Embryonic facial prominence (tissue), 1 donor: ENCODE results near the gene GABRB1.

Source experiments
- DNase-seq: peaks from one replicate; pipeline ENCODE4 v3.0.0-alpha.2; 2016; ENCODE audit errors: extremely low spot score

Gene GABRB1

DNA sequence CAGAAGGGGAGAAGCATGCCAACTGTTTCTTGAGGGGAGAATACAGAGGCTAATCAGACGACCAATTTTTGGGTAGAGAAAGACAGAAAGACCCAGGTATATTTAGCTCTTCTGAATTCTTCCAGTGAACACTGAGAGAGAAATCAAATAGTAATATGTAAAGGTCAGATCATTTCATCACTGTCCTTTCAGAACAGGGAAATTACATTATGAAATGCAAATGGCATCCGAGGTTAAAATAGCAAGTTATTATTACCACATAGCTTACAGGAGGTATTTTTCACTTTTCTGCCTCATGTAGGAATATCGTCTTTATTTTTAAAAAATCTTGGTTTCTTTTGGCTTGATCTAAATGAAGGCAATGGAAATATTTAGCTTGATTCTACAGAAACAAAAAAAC lies 18.0 kb downstream of the GABRB1 start:
- DNase-seq = no peak

DNA sequence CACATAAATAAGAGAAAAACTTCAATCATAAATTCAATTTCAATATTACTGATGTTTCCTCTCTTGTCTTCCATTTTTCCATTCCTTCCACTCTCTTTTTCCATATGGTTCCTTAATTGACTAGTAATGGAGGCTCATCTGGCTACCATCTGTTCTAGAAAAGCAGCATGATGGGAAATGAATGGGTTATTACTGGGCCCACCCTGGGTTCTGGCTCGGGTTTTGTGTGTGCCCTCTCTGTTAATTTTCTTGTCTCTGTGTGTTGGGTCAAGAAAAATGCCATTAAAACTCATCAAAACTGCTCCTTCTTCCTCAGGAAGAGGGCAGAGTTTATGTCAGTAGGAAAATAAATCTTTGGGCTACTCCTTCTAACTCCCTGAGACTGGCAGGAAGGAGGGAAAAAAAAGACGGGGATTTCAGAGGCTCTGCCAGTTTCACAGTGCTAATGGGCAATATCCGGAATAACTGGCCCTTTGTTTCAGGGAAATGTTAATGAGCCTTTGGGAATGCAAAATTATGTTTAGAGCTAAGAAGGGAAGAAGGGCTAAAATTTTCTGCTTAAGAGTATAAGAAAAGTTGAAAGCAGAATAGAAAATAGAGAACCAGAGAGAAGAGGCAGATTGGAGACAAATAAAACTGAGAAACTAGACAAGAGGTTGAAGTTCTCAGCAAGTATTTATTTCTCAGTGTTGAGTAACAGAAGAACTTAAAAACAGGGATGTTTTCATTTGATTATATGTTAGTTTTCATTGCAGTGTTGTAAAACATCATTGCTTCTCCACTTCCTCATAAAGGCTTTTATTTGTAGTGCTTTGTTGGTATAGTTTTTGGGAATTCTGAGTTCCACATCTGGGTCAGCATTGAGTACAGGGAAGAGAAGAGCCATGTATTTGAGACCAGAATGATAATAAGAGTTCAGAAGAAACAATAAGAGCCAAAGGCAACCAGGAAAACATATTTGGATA lies 19.7 kb downstream of the GABRB1 start:
- DNase-seq = no peak

DNA sequence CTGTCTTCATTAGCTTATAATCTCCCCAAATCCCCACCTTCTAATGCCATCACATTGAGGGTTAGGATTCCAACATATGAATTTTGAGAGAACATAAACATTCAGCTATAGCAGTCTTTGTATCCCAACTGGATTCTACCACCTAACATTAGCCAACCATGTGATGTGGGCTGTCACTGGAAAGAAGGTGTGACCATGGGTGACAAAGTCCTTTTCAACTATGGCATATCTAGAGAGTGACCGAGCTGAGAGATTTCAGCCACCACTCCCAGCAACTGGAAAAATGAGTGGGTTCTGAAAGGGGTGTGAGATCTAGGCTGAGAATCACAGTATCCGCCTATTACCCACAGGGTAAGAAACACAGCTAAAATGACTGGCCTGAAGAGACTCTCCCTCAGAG lies 22.1 kb downstream of the GABRB1 start:
- DNase-seq = no peak

DNA sequence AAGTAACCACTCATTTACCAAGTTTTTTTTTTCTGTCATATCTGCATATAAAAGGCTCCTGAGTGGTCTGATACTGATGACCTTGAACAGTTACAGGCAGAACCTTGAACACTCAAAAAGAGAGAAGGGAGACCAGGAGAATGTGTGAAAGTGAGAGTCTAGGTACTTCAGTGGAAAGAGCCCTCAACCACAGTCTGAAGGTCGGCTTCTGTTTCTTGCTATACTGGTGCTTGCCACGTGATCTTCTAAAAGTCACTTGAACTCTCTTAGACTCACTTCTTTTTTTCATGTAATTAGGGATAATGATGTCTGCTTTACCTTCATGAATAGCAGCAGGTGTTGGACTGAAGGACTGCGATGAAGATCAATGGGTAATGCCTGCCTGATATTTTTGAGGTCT lies 22.8 kb downstream of the GABRB1 start:
- DNase-seq = no peak

DNA sequence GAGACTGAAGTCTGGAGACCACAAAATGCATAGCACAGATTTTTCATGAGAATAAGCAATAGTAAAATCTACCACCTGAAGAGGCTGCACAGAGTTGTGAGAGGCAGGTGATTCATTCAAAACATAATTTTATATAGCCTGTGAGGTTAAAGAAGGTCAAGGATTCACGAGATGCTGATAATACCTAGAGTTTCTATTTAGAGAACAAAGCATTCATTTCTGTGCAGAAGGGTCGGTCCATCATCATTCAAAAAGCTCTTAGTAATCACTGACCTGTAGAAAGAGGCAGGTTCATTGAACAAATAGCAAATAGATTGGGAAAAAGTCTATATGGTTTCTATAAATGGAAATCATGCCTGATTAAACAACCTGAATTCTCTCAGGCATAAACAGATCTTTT lies 26.6 kb downstream of the GABRB1 start:
- DNase-seq = no peak

DNA sequence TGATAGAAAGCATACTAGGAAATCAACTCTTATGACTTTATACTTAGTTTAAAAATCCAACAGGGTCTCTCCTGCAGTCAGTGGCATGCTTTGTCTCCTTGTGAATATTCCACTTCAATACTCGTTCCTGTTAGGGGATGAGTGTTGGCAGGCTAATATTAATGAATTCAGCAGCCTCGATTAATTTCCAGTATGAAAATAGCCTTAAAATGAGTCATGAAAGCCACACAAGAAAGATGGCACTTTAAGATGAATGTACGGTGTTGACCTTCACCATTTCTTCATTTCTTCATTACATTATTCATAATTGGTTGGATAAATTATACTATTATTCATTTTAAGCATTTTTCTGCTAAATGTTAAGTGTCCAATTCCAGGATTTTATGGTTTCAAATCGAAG lies 29.2 kb downstream of the GABRB1 start:
- no peak for DNase-seq

DNA sequence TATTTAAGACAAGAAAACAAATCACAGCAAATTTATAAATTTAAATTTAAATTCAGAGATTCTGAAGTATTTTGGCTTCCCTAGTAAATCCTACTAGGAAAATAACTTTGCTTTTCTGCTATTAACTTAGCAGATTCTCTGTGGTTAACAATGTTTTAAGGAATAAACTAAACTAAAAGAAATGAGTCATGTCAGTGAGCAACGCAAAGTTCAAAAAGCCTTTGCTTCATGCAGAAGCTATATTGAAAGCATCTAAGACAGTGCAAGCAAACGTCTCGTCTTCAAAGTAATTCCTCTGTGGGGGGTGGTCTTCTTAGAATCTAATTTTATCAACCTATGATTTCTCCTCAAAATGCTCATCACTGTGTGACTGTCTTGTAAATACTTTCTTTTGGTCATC lies 30.1 kb downstream of the GABRB1 start:
- no peak for DNase-seq

DNA sequence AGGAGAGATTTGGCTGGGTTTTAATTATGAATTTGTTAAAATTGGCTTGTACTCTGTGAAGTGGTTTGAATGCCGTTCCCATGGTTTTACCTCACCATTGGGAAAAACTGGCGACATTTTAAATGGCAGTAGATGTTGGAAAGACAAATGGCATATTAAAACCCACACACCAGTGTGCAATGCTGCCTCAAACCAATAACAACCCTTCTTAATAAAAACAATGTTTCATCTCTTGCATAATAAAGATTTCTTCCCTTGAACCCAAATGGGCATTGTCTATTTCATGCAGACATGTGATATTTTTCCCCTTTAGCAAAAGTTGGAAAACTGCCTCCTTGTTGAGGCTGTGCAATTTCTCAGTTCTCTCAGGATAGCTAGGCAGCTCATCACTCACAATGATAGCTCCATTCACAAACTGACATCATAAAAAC lies 33.7 kb downstream of the GABRB1 start:
- no peak for DNase-seq

DNA sequence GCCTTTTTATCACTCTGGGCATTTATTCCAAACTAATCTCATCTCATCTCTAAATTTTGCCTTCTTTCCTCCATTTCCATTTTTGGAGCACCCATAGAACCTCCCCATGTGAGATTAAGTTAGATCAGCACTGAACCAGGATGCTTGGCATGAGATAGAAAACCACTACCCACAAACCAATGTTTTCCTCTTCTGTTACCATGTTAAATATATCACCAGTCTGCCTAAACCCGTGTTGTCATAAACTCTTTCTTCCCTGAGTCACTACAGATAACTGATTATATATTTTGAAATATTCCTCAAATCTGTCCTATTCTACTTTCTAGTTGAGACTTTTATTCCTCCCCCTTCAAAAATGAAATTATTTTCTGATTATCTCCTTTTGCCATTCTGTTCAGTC lies 37.6 kb downstream of the GABRB1 start:
- no peak for DNase-seq

DNA sequence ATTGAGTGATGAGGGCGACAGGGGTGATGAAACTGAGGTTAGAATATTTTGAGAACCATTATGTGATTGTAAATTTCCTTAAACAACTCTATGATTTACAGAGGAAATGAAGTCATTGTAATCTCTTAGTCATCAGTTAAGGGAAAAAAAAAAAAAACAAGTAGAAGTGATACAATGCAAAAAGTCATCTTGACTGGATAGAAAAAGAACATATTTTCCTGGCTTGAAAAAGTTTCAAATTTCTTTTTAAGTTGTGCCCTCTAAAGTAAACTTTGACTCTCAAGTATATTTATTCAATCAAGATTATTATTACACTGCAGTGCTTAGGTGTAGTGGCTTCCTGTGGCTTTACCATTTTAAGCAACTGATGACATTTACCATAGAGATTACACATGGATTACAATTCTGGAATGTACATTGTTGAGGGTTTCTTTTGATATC lies 40.6 kb downstream of the GABRB1 start:
- no peak for DNase-seq

DNA sequence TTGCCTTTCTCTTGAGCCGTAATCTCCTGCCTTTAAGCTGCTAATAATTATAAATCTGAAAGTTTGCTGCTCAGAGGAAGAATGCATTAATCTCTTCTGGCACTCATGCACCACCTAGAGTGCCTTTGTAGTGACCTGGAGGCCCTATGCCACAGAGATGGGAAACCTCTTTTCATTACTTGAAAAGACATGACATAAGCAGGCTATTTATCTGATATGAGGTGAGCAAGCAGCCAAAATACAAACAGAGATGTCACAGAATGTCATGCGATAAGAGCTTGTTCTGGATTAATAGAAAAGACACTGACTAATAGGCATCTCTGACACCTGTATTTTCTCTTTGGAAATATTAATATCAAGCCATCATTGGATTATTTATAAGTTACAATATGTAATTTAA lies 42.3 kb downstream of the GABRB1 start:
- DNase-seq = no peak

DNA sequence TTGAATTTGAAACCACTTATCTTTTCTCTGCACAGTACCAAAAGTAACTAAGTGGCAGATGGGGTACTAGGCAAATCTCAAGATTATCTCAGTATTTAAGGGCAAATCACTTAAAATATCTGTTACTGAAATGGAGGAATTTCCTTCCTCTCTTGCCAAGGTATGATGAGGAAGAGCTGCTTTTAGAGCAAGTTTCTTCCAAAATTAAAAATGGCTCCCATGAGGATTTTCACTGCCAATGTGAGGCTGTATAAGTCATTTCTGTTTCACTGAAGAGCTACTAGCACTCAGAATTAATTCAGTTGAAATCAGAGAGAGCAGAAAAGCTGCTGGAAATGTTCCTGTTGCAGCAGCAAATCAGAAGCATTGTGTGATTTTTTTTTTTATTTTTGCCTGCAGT lies 43.4 kb downstream of the GABRB1 start:
- no peak for DNase-seq

DNA sequence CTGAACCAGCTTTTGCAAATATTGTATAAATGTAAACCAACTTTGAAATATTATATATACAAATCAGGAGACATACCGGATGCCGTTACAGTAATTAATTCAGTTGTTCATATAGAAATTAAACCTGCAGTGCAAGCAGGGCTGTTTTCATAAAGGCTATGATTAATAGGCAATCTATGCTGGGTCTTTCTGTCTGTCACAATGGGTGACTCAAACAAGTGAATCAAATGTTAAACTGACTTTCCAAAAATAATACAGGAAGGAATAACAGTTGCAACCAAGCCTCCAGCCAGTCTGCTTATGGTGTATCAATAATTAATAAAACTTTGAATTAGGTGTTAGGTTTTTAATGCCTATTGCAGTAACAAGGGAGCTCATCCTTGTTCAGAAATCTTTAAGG lies 43.9 kb downstream of the GABRB1 start:
- DNase-seq = no peak

DNA sequence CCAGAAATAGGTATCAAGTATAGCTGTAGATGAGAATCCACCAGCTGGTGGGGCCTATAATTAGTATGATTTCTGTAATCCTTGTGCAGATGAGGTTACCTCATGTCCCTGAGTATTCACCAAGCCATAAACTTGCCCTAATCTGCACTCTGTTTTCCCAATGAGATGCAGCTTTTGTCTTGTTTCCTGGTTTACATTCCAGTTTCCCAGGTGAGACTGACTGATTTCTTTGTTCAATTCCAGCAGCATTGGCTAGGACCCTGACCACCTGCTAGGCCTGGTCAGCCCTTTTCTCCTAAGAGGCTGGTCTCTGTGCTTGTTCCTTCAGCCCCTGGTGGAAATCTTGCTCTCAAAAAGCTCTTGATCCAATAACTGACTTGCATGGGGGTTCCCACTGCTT lies 44.6 kb downstream of the GABRB1 start:
- no peak for DNase-seq

DNA sequence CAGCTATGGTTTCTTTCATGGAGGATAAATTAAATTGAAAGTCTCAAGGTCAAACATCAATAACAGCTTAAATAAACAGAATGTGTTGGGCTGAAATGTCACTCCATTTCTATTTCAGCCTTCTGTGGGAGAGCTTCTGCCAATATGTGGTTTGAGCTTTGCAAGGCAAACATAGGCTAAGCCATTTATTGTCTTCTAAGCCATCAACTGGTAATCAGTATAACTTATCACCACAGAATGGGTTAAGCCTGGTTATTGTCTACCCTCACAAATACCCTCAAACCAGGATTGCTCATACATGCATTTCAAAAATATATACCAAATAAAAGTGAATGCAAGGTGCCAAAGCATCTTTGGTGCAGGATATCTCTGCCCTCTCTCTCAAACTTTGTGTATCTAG lies 52.7 kb downstream of the GABRB1 start:
- no peak for DNase-seq

DNA sequence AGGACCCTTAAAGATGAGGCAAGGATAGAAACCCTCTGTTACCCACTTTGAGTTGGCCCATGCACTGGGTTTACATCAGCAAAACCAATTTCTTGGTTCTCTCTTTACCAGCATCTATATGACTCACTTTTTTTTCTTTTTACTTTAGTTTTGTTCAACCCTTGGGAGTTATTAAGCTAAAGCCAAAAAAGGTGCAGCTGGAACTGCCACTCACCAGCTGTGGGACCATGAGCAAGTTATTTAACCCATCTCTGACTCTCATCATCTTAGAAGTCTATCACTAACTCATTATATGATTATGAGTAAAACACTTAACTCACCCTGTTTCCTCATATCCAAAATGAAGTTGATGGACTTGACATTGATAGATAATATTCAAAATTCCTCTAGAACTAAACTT lies 53.4 kb downstream of the GABRB1 start:
- DNase-seq = no peak

DNA sequence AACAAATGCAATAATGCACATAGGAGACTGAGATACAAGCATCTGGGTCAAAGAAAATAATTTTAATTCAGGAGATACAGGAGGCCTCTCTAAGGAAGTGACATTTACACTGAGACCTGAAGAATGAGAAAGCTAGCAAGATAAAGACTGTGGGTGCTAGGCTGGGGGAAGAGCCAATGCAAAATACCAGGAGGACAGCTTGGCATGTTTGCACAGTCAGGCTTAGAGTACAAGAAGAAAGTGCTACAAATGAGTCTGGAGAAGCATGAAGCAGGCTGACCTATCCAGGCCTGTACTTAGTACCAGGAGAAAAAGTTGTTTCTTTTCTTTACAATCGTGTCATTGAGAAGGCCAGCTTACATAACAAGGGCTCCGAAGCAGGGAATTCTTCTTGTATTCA lies 56.9 kb downstream of the GABRB1 start:
- no peak for DNase-seq

DNA sequence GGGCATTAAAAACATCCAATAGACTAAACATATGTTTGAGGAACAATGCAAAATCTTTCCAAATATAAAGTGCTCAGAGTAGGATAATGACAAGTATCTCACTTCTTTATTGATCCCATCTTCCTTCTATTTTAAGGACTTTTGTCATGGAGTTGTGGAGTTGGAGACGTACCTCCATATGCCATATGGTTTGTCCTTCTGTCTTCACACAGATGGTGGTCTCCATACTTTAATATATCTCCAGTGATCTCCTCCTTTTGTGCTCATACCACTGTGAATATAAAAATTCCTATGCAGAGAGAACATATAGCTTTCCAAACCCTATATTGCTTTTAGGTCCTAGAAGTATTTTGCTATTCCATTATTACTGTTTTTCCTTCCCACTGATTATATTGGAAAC lies 64.5 kb downstream of the GABRB1 start:
- DNase-seq = no peak

DNA sequence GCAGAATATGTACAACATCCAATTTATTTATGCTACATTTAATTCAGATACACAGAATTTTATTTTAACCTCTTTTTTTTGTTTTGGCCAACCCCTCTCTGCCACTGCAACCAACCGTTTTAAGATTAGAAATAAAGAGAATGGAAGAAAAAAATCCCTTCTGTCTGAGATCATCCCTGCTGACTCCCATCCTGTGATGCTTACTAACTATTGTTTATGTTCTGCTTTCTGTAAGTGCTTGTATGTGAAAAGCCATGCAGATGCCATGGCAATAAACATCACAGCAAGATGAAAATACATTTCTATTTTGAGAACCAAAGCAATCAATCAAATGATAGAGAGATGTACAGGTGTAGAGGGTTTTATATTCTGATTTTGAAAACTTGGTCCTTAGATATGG lies 70.1 kb downstream of the GABRB1 start:
- DNase-seq = no peak

DNA sequence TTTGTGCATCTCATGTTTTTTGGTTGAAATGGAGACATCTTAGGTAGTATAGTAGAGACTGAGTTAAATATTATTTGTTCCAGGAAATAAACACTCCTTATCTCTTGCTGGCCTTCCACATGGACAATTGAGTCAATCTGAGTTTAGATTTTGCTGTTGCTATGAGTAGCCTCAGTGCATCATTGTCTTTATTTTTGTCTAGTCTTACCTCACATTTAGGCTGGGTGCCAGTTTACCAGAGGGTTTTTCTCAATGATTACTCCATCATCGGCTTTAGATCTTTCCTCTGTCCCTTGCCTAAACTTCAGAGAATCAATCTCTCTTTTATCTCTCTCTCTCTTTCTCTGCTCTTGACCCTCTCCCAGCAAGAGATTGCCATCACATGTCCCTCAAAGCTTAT lies 73.6 kb downstream of the GABRB1 start:
- DNase-seq = no peak

DNA sequence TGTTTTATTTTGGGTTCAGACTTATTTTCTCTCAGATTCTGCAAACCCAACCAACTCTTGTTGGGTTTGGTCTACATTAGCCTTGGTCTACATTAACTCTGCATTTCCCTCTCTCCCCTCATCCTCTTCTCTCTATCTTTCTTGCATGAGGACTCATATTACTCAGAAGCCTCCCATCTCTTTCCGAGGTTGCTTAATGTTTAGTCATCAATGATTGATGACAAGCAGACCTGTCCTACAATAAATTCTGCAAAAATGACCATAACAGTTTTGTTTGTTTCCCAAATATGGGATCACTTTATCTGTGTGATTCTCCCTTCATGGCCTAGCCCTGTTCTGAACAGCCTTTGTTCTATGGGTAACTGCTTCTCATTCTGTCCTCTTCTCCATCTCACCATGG lies 75.2 kb downstream of the GABRB1 start:
- no peak for DNase-seq

DNA sequence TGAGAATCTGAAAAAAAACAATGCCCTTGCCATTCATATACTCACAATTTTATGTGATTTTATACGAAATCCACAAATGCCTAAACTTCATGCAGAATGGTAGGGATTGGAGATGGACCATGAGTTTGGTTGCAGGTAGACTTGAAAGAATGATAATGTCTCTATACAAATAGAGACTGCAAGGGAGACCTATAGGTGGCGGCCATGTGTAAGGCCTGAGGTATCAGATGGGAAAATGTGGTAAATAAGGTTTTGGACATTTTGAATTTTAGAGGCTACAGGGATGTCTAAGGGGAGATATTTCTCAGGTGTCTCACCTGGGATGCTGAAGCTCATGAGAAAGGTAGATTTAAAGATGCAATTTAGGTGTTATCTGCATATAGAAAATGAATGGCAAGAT lies 78.0 kb downstream of the GABRB1 start:
- DNase-seq = no peak

DNA sequence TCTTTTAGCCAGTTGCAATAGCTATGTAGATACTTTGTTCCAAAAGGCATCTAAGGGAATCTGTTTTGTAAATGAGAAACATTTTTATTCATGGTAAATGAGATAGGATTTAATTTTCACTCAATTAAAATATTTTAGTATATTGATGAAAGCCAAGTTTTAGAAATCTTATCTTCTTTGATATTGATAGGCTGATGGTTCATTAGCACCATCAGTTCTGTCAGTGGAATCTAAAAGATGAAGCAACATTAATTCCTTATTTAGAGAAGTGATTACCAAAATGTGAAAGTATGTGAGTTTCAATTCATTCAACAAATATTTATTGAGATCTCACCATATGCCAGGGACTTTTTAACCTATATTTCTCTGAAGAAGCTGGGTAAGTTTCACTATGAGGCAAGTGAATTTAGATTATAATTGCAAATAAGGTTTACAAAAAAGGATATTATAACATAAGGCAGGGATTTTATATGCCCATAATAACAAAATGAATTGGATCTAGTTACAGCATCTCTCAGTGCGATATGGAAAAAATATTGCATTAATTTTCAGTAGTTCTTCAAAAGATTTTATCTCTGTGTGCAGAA lies 79.3 kb downstream of the GABRB1 start:
- no peak for DNase-seq
